ENCODE data around the gene GJB5.
A peak's percentile ranks its signal among the peaks of the same experiment; 100 is the strongest.

GJB5 gene

DNA sequence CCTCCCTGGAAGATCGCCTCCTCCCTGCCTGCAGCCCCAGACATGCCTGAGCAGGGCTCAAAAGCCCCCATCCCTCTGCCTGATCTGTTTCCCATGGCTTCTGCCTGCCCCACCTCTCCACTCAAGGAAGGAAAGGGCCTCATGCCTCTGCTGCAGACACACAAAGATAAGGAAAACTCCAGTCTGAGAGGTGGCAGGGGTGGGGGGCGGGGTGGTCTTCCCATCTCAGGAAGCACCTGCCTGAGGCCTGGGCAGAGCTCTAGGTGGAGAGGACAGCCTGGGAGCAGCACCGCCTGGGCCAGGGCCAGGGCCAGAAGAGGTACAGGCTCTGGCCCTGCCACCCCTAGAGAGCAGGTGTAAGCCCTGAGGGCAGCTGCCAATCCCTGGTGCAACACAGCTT is 22.1 kb downstream of the GJB5 start:
- ATAC-seq (replicated peaks) (no peak), DNase-seq (no peak)
- peaks cover 23 to 30% of the 10 kb centered on the region in 2 donors for H3K27me3 Mint-ChIP-seq
- peaks cover 0 to 1% of the 10 kb centered on the region in 2 donors for H3K4me1 Mint-ChIP-seq
- H3K27ac Mint-ChIP-seq: no peak overlapping the region
- no peaks in the 10 kb centered on the region for H3K9me3 Mint-ChIP-seq
- H3K4me3 Mint-ChIP-seq: no peak overlapping the region
- H3K36me3 Mint-ChIP-seq: no peaks in the 10 kb centered on the region

DNA sequence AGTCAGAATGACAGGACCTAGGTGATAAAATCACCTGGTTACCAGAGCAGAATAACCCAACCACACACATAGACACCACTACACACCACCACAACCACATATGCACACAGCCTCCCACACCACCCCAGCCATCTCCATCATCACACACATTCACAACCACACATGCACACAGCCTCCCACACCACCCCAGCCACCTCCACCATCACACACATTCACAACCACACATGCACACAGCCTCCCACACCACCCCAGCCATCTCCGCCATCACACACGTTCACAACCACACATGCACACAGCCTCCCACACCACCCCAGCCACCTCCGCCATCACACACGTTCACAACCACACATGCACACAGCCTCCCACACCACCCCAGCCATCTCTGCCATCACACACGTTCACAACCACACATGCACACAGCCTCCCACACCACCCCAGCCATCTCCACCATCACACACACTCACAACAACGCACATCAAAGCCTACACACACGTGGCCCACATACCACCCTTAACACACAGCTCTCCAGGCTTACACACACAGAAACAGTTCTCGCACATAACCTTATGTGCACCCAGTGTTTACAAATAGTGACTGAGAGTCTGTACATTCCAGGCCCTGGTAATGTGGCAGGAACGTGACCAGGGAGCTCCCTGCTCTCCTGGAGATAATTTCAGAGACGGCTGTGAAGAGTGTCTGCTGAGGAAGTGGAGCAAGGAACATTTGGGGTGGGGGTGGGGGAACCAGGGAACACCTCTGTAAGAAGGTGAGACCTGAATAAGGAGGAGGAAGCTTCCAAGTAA is 22.9 kb downstream of the GJB5 start:
- no peak for ATAC-seq (replicated peaks)
- peaks cover 30 to 38% of the 10 kb centered on the region in 2 donors for H3K27me3 Mint-ChIP-seq
- no peaks in the 10 kb centered on the region for H3K36me3 Mint-ChIP-seq
- H3K27ac Mint-ChIP-seq: no peak overlapping the region
- no peak for DNase-seq
- peaks cover 0 to 1% of the 10 kb centered on the region in 2 donors for H3K4me1 Mint-ChIP-seq
- H3K9me3 Mint-ChIP-seq: no peaks in the 10 kb centered on the region
- H3K4me3 Mint-ChIP-seq: no peak overlapping the region

DNA sequence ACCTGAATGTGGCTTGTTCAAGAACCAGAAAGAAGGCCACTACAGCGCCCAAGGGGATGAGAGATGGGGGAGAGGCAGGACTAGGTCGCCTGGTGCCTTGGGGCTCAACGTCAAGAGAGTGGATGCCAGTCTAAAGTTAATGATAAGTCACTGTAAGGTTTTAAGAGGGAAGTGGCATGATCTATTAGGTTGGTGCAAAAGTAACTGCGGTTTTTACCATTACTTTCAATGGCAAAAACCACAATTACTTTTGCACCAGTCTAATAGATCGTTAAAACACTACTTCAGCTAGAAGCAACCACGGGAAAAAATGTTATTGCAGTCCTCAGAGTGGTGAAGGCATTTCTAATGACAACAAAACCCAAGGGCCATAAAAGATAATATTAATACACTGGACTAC is 23.5 kb downstream of the GJB5 start:
- Mint-ChIP-seq H3K27me3 (peaks cover 37 to 45% of the 10 kb centered on the region in 2 donors), H3K36me3 (no peaks in the 10 kb centered on the region), H3K9me3 (no peaks in the 10 kb centered on the region), H3K4me3 (no peak overlapping the region), H3K27ac (no peak overlapping the region), H3K4me1 (peaks cover 0 to 1% of the 10 kb centered on the region in 2 donors)
- DNase-seq: no peak
- ATAC-seq (replicated peaks): no peak

DNA sequence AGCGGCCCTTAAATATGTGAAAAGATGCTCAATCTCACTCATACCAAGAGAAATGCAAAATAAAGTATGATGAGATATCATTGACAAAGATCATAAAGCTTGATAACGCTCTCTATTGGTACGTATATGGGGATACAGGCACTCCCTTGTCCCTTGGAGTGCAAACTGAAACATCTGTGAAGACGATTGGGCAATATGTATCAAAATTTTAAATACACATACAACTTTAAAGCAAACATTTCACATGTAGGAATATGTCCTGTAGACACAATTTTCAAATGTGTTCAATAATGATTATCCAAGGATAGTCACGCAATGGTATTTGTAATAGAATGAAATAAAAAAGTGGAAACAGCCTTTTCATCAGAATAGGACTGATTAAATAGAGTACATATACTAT is 24.2 kb downstream of the GJB5 start:
- H3K27ac Mint-ChIP-seq: no peak overlapping the region
- H3K4me1 Mint-ChIP-seq: peaks cover 0 to 1% of the 10 kb centered on the region in 2 donors
- DNase-seq (no peak), ATAC-seq (replicated peaks) (no peak)
- peaks cover 38 to 51% of the 10 kb centered on the region in 2 donors for H3K27me3 Mint-ChIP-seq
- no peaks in the 10 kb centered on the region for H3K9me3 Mint-ChIP-seq
- H3K4me3 Mint-ChIP-seq: no peak overlapping the region
- H3K36me3 Mint-ChIP-seq: no peaks in the 10 kb centered on the region

DNA sequence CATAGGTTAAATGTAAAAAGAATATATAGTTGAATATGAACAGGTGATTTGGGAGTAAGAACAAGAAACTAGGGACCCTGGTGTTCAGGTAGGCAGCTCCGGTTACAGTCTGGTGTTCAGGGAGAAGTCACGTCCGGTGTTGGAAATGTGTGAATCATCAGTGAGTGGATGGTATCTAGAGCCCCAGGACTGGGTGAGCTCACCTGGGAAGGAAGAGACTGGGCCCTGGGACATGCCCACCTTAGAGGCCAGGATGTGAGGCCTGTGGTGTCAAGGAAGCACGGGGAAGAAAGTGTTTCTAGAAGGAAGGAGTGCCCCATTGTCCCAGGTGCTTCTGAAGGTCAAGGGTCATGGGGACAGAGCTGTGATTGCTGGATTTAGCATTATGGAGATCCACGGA is 24.7 kb downstream of the GJB5 start:
- Mint-ChIP-seq H3K27ac (no peak overlapping the region), H3K27me3 (peaks cover 38 to 55% of the 10 kb centered on the region in 2 donors), H3K36me3 (no peaks in the 10 kb centered on the region), H3K4me1 (peaks cover 0 to 1% of the 10 kb centered on the region in 2 donors), H3K9me3 (no peaks in the 10 kb centered on the region), H3K4me3 (no peak overlapping the region)
- DNase-seq (no peak), ATAC-seq (replicated peaks) (no peak)

DNA sequence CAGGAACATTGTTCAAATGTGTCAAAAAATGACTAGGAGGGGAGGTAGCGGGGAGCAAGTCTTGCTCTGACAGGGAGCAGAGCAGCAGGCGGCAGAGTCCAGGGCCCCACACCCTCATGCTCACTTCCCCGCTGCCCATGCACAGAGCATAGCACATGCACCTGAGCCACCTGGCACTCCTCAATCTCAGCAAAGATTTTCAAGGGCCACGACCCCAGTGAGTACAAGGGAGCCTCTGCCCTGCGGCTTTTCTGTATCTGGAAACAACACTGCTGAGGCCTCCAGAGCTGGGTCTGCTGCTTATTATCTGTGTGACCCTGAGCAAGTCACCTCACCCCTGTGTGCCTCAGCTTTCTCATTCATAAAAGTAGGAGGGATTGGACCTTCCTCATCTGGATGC is 25.1 kb downstream of the GJB5 start:
- H3K27ac Mint-ChIP-seq: no peak overlapping the region
- no peak overlapping the region for H3K4me3 Mint-ChIP-seq
- no peaks in the 10 kb centered on the region for H3K9me3 Mint-ChIP-seq
- H3K4me1 Mint-ChIP-seq: peaks cover 0 to 1% of the 10 kb centered on the region in 2 donors
- no peak for ATAC-seq (replicated peaks)
- no peak for DNase-seq
- H3K27me3 Mint-ChIP-seq: peaks cover 40 to 60% of the 10 kb centered on the region in 2 donors
- no peaks in the 10 kb centered on the region for H3K36me3 Mint-ChIP-seq

DNA sequence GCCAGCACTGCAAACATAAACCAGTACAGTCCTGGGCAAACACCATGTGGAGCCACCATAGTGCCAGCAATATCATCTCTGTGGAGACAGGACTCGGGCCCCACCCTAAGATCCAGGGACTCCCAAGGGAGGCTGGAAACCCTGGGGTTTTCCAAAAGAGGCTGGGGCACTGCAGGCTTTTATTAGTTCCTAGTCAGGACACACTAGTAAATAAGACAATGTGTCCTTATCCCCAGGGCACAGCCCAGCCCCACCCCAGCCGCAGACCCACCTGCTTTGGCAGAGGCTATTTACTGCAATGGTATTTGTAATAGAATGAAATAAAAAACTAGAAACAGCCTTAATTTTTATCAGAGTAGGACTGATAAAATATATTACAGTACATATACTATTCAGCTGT is 25.7 kb downstream of the GJB5 start:
- H3K27ac Mint-ChIP-seq: no peak overlapping the region
- no peak for ATAC-seq (replicated peaks)
- H3K9me3 Mint-ChIP-seq: no peaks in the 10 kb centered on the region
- peaks cover 0 to 1% of the 10 kb centered on the region in 2 donors for H3K4me1 Mint-ChIP-seq
- H3K4me3 Mint-ChIP-seq: no peak overlapping the region
- H3K27me3 Mint-ChIP-seq: peaks cover 45 to 65% of the 10 kb centered on the region in 2 donors
- no peak for DNase-seq
- H3K36me3 Mint-ChIP-seq: no peaks in the 10 kb centered on the region

DNA sequence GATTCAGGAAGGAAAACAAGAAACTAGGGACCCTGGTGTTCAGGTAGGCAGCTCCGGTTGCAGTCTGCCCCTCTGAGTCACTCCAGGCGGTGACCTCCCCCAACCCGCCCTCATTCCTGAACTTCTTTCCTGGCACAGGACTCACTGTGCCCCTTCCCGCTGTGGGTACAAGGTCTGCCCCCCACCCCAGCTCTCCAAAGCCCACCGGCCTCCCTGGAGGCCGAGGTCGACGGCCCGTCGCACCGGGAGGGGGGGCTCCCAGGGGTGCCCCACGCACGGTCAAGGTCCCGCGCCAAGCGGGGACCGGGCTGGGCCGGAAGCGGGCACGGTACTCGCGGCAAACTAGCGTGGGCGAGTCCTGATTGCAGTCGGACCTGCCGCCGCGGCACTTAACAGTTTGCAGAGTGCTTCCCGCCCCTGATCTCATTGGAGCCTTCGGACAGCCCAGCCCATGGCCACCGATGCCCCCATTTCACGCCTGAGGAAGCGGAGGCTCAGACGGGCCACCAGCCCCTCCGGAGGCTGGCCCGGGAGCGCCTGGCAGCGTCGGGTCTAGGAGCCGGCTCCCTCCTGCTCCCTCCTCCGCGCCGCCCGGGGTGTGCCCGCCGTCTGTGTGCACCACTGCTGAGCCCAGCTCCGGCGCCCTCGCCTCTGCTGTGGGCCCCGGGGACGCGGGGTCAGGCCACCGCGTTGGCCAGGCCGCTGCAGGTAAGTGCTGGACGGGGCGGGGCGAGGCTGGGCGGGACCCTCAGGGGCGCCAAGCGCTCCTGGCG is 26.4 kb downstream of the GJB5 start, which contains the start of gene GJB3:
Gene GJB3, plus strand, starts transcription at position 144 of the 773 bp plus-strand sequence. CDS start 3,549 bp downstream, outside the sequence.
- Mint-ChIP-seq H3K4me1 (peaks cover under 1 to 3% of the 10 kb centered on the region in 2 donors), H3K27me3 (peaks cover 48 to 68% of the 10 kb centered on the region in 2 donors), H3K9me3 (no peaks in the 10 kb centered on the region), H3K4me3 (peak within 1 kb of the TSS in 1 of 2 donors; percentile 23), H3K36me3 (no peaks in the 10 kb centered on the region), H3K27ac (no peak within 1 kb of the TSS)
- no peak for DNase-seq
- peak; percentile 40 to 46 for ATAC-seq (replicated peaks)

DNA sequence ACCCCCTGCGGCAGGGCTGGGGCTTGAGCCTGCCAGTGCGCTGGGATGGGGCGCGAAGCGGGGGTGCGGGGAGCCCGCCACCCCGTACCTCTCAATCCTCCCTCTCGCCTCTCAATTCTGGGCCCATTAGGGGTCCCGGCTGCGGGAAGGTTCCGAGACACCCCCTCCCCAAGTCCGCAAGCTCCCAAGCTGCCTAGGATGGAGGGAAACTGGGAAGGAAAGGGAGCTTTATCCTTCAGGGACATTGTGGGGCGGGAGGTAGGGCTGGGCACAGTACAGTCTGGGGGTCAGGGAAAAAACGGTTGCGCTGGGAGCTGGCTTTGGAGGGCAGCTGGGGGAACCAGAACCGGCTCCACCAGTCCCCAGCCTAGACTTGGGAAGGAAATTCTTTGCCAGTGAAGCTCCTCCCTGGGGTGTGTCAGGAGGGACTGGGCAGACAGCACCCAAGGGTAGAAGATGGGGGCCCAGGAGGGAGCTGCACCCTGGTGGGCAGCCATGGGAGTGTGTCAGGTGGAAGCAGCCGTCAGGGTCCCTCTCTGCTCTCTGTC is 27.1 kb downstream of the GJB5 start:
- Mint-ChIP-seq H3K4me1 (peaks cover 6 to 8% of the 10 kb centered on the region in 2 donors), H3K27me3 (peaks cover 55 to 74% of the 10 kb centered on the region in 2 donors), H3K9me3 (no peaks in the 10 kb centered on the region), H3K36me3 (no peaks in the 10 kb centered on the region), H3K4me3 (peak overlapping the region in 1 of 2 donors; percentile 20), H3K27ac (no peak overlapping the region)
- DNase-seq (no peak), ATAC-seq (replicated peaks) (no peak)

DNA sequence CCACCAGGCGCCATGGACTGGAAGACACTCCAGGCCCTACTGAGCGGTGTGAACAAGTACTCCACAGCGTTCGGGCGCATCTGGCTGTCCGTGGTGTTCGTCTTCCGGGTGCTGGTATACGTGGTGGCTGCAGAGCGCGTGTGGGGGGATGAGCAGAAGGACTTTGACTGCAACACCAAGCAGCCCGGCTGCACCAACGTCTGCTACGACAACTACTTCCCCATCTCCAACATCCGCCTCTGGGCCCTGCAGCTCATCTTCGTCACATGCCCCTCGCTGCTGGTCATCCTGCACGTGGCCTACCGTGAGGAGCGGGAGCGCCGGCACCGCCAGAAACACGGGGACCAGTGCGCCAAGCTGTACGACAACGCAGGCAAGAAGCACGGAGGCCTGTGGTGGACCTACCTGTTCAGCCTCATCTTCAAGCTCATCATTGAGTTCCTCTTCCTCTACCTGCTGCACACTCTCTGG is 29.9 kb downstream of the GJB5 start:
- no peaks in the 10 kb centered on the region for H3K36me3 Mint-ChIP-seq
- H3K9me3 Mint-ChIP-seq: no peaks in the 10 kb centered on the region
- no peak for DNase-seq
- ATAC-seq (replicated peaks): no peak
- peaks cover 8 to 10% of the 10 kb centered on the region in 2 donors for H3K4me1 Mint-ChIP-seq
- H3K27ac Mint-ChIP-seq: no peak overlapping the region
- H3K27me3 Mint-ChIP-seq: peaks cover 39 to 55% of the 10 kb centered on the region in 2 donors
- no peak overlapping the region for H3K4me3 Mint-ChIP-seq

DNA sequence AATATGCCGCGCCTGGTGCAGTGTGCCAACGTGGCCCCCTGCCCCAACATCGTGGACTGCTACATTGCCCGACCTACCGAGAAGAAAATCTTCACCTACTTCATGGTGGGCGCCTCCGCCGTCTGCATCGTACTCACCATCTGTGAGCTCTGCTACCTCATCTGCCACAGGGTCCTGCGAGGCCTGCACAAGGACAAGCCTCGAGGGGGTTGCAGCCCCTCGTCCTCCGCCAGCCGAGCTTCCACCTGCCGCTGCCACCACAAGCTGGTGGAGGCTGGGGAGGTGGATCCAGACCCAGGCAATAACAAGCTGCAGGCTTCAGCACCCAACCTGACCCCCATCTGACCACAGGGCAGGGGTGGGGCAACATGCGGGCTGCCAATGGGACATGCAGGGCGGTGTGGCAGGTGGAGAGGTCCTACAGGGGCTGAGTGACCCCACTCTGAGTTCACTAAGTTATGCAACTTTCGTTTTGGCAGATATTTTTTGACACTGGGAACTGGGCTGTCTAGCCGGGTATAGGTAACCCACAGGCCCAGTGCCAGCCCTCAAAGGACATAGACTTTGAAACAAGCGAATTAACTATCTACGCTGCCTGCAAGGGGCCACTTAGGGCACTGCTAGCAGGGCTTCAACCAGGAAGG is 30.5 kb downstream of the GJB5 start:
- no peaks in the 10 kb centered on the region for H3K9me3 Mint-ChIP-seq
- no peak for ATAC-seq (replicated peaks)
- H3K4me3 Mint-ChIP-seq: no peak overlapping the region
- no peaks in the 10 kb centered on the region for H3K36me3 Mint-ChIP-seq
- no peak for DNase-seq
- no peak overlapping the region for H3K27ac Mint-ChIP-seq
- peaks cover 8 to 14% of the 10 kb centered on the region in 2 donors for H3K4me1 Mint-ChIP-seq
- peaks cover 38 to 57% of the 10 kb centered on the region in 2 donors for H3K27me3 Mint-ChIP-seq

DNA sequence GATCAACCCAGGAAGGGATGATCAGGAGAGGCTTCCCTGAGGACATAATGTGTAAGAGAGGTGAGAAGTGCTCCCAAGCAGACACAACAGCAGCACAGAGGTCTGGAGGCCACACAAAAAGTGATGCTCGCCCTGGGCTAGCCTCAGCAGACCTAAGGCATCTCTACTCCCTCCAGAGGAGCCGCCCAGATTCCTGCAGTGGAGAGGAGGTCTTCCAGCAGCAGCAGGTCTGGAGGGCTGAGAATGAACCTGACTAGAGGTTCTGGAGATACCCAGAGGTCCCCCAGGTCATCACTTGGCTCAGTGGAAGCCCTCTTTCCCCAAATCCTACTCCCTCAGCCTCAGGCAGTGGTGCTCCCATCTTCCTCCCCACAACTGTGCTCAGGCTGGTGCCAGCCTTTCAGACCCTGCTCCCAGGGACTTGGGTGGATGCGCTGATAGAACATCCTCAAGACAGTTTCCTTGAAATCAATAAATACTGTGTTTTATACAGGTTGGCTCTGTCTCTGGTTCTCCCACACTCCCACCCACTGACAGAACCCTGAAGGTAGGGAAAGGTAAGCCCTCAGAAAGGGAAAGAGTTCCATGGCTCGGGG is 31.1 kb downstream of the GJB5 start:
- Mint-ChIP-seq H3K4me3 (no peak overlapping the region), H3K27ac (no peak overlapping the region), H3K36me3 (no peaks in the 10 kb centered on the region), H3K4me1 (peaks cover 8 to 14% of the 10 kb centered on the region in 2 donors), H3K9me3 (no peaks in the 10 kb centered on the region), H3K27me3 (peaks cover 44 to 63% of the 10 kb centered on the region in 2 donors)
- DNase-seq (no peak), ATAC-seq (replicated peaks) (no peak)

DNA sequence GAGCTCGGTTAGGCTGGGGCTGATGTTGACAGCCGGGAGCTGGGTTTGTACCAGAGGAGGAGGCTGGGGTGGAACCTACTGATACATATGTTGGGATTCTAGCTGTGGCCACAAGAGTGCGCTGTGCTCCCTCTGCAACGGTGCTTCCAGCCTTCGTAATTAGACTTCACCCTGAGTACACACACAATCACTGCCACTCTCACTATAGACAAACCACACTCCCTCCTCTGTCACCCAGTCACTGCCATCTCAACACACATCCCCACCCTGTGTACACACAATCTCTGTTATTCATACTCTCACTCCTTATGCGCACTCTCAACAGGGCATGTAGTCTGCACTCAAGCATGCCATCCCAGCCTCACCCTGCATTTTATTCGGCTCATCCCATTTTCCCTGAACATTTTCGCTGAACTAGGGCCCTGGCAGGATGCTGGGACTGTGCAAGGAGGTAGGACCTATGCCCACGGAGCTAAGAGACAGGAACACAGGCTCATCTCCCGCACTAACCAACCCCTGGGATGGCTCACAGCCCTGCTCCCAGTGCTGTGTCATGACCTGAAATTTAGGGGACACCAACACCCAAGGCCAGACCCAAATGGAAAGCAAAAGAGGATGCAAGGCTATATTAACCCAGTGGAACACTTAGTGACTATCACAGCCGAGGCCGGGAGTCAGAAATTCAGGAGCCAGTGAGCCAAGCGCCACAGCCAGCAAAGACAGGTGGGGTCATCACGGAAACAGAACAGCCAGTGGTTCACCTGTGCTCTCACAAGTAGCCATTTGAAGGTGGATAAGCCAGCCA is 31.9 kb downstream of the GJB5 start:
- DNase-seq (peak; percentile 50), ATAC-seq (replicated peaks) (peak; percentile 88 to 94)
- Mint-ChIP-seq H3K9me3 (no peaks in the 10 kb centered on the region), H3K4me1 (peaks cover 7 to 14% of the 10 kb centered on the region in 2 donors), H3K36me3 (no peaks in the 10 kb centered on the region), H3K27me3 (peaks cover 48 to 66% of the 10 kb centered on the region in 2 donors), H3K27ac (no peak overlapping the region), H3K4me3 (no peak overlapping the region)

All from stimulated activated naive B cell treated with anti-CD40 and anti-IgM and Interleukin-4, amounts not matched to agents 10 μg/mL and 1 μg/mL and 100 μg/mL, for 72 hours (primary cell).